Endodermal cell (in vitro differentiated cells): ENCODE results near the gene RBFOX1. TPM values are rescaled to one million over a fixed set of nuclear protein-coding genes. Genes with fewer than 3 reads are reported as not detected.
A peak's percentile ranks its signal among the peaks of the same experiment; 100 is the strongest.

Experiments
- DNase-seq: peaks from one replicate; pipeline ENCODE4 v3.0.0-alpha.2; 2017
- H3K27ac ChIP-seq: 2 replicates; pipeline ENCODE4 v1.5.1; 2013; ENCODE audit warnings: mild to moderate bottlenecking, low read depth, low read length, moderate library complexity
- H3K27me3 ChIP-seq: 2 replicates; pipeline ENCODE4 v1.6.1; 2013; ENCODE audit warnings: mild to moderate bottlenecking, low read length, moderate library complexity; ENCODE audit not compliant: insufficient read depth, control insufficient read depth, poor library complexity, severe bottlenecking
- H3K36me3 ChIP-seq: 2 replicates; pipeline ENCODE4 v1.7.0; 2013; ENCODE audit warnings: mild to moderate bottlenecking, low read length, moderate library complexity; ENCODE audit not compliant: control insufficient read depth, insufficient read depth
- H3K4me1 ChIP-seq: one replicate; pipeline ENCODE4 v1.7.0; 2013; ENCODE audit warnings: low read length; ENCODE audit not compliant: control insufficient read depth, insufficient read depth
- H3K4me3 ChIP-seq: 2 replicates; pipeline ENCODE4 v1.5.1; 2013; ENCODE audit warnings: mild to moderate bottlenecking, low read length, moderate library complexity
- H3K9ac ChIP-seq: 2 replicates; pipeline ENCODE4 v1.6.1; 2013; ENCODE audit warnings: mild to moderate bottlenecking, low read length, moderate library complexity; ENCODE audit not compliant: poor library complexity, severe bottlenecking; ENCODE audit errors: extremely low read depth
- H3K9me3 ChIP-seq: 2 replicates; pipeline ENCODE4 v1.6.1; 2013; ENCODE audit warnings: mild to moderate bottlenecking, low read length, moderate library complexity; ENCODE audit not compliant: control insufficient read depth
- H3K27ac Mint-ChIP-seq: 2 replicates; pipeline ENCODE4 v1.8.0; 2020; ENCODE audit warnings: mixed read lengths
- H3K27me3 Mint-ChIP-seq: 2 replicates; pipeline ENCODE4 v1.8.0; 2021; ENCODE audit warnings: mild to moderate bottlenecking, mixed read lengths; ENCODE audit not compliant: insufficient read depth
- H3K36me3 Mint-ChIP-seq: 2 replicates; pipeline ENCODE4 v1.8.0; 2020; ENCODE audit warnings: low read depth, mixed read lengths
- H3K4me1 Mint-ChIP-seq: 2 replicates; pipeline ENCODE4 v1.8.0; 2020; ENCODE audit warnings: mixed read lengths
- H3K4me3 Mint-ChIP-seq: 2 replicates; pipeline ENCODE4 v1.8.0; 2020; ENCODE audit warnings: mild to moderate bottlenecking, moderate library complexity, mixed read lengths
- H3K9me3 Mint-ChIP-seq: 2 replicates; pipeline ENCODE4 v1.8.0; 2020; ENCODE audit warnings: mild to moderate bottlenecking, mixed read lengths
- WGBS, 2 experiments: methylation state at CpG; one replicate each; pipeline versions ENCODE4 v1.1.5 to v1.1.7; 2013; ENCODE audit warnings: missing lambda C conversion rate in 2 of 2, mixed read lengths in 1 of 2; ENCODE audit not compliant: insufficient coverage in 1 of 2, insufficient read length in 1 of 2; 5-methylcytosine and 5-hydroxymethylcytosine counted together
- total RNA-seq, 2 donors: library from RNA; stranded (reverse); fragmentation: NEBNext Ultra II Directional in 1 of 2; extraction: Animal tissue kit (Norgen Biotek cat#: 25700) in 1 of 2; gene quantifications; 2 replicates in 1 of 2; 3 replicates in 1 of 2; pipeline ENCODE4 v1.2.1, GENCODE V29; 2021
- TF ChIP-seq, protein P1 (sequence below): fragments of 200-600 bp; sonication (generic); conservative IDR thresholded peaks from 2 replicates; pipeline ENCODE4 v1.5.0; 2021; ENCODE audit warnings: antibody characterized with exemption, mild to moderate bottlenecking

RBFOX1 gene
- total RNA-seq, 2 donors from 2014 or later = 2.6 to 2.7 TPM

DNA sequence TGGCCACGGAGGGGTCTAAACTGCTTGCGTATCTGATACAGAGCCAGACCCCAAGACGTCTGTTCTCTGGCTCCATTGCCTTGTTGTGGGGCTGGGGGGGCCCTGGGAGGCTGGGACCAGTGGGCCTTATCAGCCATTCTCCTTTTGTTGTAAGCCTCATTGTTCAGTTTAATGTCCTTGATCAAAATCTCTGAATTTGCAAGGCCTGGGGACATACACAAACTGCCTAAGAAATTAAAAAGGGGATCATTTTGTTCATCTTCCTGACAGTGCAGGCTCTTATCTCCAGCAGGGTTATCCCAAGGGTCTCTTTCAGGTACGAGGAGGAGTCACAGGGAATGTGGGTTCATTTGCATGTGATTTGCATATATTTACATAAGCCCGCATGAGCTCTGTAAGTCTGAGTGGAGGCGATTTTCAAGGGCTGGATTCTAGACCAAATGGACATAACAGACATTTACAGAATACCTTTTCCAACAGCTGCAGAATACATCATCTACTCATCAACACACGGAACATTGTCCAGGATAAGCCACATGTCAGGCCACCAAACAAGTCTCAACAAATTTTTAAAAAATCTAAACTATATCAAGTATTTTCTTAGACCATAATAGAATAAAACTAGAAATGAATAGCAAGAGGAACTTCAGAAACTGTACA lies 269.8 kb downstream of the RBFOX1 start:
- Histone ChIP-seq H3K9ac (no peak overlapping the region), H3K36me3 (no peaks in the 10 kb centered on the region), H3K4me1 (peaks cover 10% of the 10 kb centered on the region), H3K9me3 (no peaks in the 10 kb centered on the region), H3K4me3 (peak overlapping the region; percentile 22), H3K27ac (no peak overlapping the region), H3K27me3 (no peaks in the 10 kb centered on the region)
- Mint-ChIP-seq H3K9me3 (no peaks in the 10 kb centered on the region), H3K36me3 (no peaks in the 10 kb centered on the region), H3K4me3 (no peak overlapping the region), H3K27me3 (no peaks in the 10 kb centered on the region), H3K27ac (peak overlapping the region; percentile 27), H3K4me1 (peaks cover 26% of the 10 kb centered on the region)
- TF ChIP-seq, protein P1, sequence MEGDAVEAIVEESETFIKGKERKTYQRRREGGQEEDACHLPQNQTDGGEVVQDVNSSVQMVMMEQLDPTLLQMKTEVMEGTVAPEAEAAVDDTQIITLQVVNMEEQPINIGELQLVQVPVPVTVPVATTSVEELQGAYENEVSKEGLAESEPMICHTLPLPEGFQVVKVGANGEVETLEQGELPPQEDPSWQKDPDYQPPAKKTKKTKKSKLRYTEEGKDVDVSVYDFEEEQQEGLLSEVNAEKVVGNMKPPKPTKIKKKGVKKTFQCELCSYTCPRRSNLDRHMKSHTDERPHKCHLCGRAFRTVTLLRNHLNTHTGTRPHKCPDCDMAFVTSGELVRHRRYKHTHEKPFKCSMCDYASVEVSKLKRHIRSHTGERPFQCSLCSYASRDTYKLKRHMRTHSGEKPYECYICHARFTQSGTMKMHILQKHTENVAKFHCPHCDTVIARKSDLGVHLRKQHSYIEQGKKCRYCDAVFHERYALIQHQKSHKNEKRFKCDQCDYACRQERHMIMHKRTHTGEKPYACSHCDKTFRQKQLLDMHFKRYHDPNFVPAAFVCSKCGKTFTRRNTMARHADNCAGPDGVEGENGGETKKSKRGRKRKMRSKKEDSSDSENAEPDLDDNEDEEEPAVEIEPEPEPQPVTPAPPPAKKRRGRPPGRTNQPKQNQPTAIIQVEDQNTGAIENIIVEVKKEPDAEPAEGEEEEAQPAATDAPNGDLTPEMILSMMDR = no peak
- 60 to 83% methylated on average over 1 to 7 of the region's 7 CpGs for WGBS, 2 experiments
- no peak for DNase-seq

DNA sequence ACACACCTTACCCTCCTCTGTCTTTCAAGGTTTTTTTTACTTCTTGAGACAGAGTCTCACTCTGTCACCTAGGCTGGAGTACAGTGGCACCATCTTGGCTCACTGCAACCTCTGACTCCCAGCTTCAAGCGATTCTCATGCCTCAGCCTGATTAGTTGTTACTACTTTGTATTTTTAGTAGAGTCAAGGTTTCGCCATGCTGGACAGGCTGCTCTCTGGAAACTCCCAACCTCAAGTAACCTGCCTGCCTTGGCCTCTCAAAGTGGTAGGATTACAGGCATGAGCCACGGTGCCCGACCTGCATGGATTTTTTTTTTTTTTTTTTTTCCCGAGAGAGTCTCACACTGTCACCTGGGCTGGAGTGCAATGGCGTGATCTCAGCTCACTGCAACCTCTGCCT lies 273.2 kb downstream of the RBFOX1 start:
- no peak overlapping the region for H3K27ac ChIP-seq
- H3K9me3 Mint-ChIP-seq = no peaks in the 10 kb centered on the region
- no peak overlapping the region for H3K4me3 ChIP-seq
- no peak for DNase-seq
- H3K4me1 Mint-ChIP-seq = peaks cover 27% of the 10 kb centered on the region
- H3K27me3 Mint-ChIP-seq = no peaks in the 10 kb centered on the region
- no peaks in the 10 kb centered on the region for H3K9me3 ChIP-seq
- H3K4me3 Mint-ChIP-seq = no peak overlapping the region
- H3K4me1 ChIP-seq = peaks cover 10% of the 10 kb centered on the region
- H3K9ac ChIP-seq = no peak overlapping the region
- H3K27me3 ChIP-seq = no peaks in the 10 kb centered on the region
- no peaks in the 10 kb centered on the region for H3K36me3 ChIP-seq
- WGBS, 2 experiments = 83 to 86% methylated on average over 3 to 6 of the region's 6 CpGs
- no peak overlapping the region for H3K27ac Mint-ChIP-seq
- TF ChIP-seq, protein P1 = no peak
- no peaks in the 10 kb centered on the region for H3K36me3 Mint-ChIP-seq

DNA sequence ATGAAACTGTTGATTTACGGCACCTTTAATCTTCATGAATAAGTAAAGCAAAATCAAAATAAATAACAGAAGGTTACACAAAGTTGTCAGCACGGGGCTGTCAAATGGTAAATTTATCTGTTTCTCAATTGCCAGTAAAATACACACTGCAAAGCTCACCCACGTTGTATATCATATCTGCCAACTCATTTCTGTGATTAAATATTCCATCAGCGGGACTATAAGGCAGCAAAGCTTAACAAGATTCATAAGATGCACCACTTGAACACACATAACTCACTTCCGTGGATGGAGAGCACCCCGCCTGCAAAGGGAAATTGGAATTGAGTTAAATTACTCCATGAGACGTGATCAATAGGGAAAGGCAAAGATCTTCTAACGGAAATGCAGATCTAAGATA lies 280.0 kb downstream of the RBFOX1 start:
- H3K9me3 Mint-ChIP-seq = peaks cover 8% of the 10 kb centered on the region
- peaks cover 6% of the 10 kb centered on the region for H3K4me1 Mint-ChIP-seq
- Histone ChIP-seq H3K9ac (no peak overlapping the region), H3K27me3 (no peaks in the 10 kb centered on the region), H3K4me3 (no peak overlapping the region), H3K9me3 (peaks cover 3% of the 10 kb centered on the region), H3K4me1 (no peaks in the 10 kb centered on the region), H3K27ac (no peak overlapping the region), H3K36me3 (no peaks in the 10 kb centered on the region)
- H3K4me3 Mint-ChIP-seq = no peak overlapping the region
- H3K27ac Mint-ChIP-seq = no peak overlapping the region
- no peak for DNase-seq
- 89 to 90% methylated on average over 6 to 8 of the region's 8 CpGs for WGBS, 2 experiments
- no peaks in the 10 kb centered on the region for H3K36me3 Mint-ChIP-seq
- TF ChIP-seq, protein P1 = no peak
- no peaks in the 10 kb centered on the region for H3K27me3 Mint-ChIP-seq
